ENCODE results near the gene CDK16. TPM values are rescaled to one million over a fixed set of nuclear protein-coding genes. Genes with fewer than 3 reads are reported as not detected.

The CDK16 gene
- total and polyA plus RNA-seq, 2 donors (not counting 1 experiment from before 2014, with no cell fraction given) = 68.2 to 92.9 TPM

GRCh38 chrX:47243351-47243750 is 24.9 kb downstream of the CDK16 start:
- 90% methylated on average over 2 of the region's 14 CpGs for WGBS (ENCODE audit: insufficient coverage)
- no peaks in the 10 kb centered on the region for H3K79me2 ChIP-seq (ENCODE audit: control insufficient read depth, insufficient read depth, low read length)
- Mint-ChIP-seq H3K27me3 (no peaks in the 10 kb centered on the region), H3K27ac (no peak overlapping the region), H3K4me1 (no peaks in the 10 kb centered on the region), H3K4me3 (no peak overlapping the region), H3K9me3 (ENCODE audit: insufficient read depth) (no peaks in the 10 kb centered on the region)
- H3K27ac ChIP-seq (ENCODE audit: low read length in 2 of 2) = no peak overlapping the region
- peaks cover 0 to 43% of the 10 kb centered on the region in 2 experiments for H3K36me3 ChIP-seq (replicated peaks in 1 of 2; ENCODE audit: control extremely low read depth in 1 of 2, control insufficient read depth in 1 of 2, extremely low read depth in 1 of 2, insufficient read depth in 2 of 2, low read length in 1 of 2)
- ATAC-seq (ENCODE audit: low read depth) = no peak
- no peaks in the 10 kb centered on the region for H3K9me3 ChIP-seq (ENCODE audit: control extremely low read depth in 1 of 3, control insufficient read depth in 2 of 3, insufficient read depth in 1 of 3, low read length in 2 of 3)
- no peaks in the 10 kb centered on the region for H3K27me3 ChIP-seq (replicated peaks in 1 of 4; ENCODE audit: control extremely low read depth in 1 of 4, control insufficient read depth in 3 of 4, insufficient read depth in 4 of 4, low read length in 3 of 4)
- CTCF ChIA-PET = no interaction called here
- no peak overlapping the region for H3K9ac ChIP-seq (ENCODE audit: low read length)
- no peak for TF ChIP-seq EZH2 (IDR thresholded peaks at IDR 0.05; ENCODE audit: borderline replicate concordance, insufficient read depth, low read depth, low read length, poor library complexity, severe bottlenecking)
- TF ChIP-seq, protein P1, sequence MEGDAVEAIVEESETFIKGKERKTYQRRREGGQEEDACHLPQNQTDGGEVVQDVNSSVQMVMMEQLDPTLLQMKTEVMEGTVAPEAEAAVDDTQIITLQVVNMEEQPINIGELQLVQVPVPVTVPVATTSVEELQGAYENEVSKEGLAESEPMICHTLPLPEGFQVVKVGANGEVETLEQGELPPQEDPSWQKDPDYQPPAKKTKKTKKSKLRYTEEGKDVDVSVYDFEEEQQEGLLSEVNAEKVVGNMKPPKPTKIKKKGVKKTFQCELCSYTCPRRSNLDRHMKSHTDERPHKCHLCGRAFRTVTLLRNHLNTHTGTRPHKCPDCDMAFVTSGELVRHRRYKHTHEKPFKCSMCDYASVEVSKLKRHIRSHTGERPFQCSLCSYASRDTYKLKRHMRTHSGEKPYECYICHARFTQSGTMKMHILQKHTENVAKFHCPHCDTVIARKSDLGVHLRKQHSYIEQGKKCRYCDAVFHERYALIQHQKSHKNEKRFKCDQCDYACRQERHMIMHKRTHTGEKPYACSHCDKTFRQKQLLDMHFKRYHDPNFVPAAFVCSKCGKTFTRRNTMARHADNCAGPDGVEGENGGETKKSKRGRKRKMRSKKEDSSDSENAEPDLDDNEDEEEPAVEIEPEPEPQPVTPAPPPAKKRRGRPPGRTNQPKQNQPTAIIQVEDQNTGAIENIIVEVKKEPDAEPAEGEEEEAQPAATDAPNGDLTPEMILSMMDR (IDR thresholded peaks at IDR 0.05) = no peak
- H3K4me3 ChIP-seq (ENCODE audit: control extremely low read depth in 1 of 5, extremely low read depth in 1 of 5, insufficient read depth in 1 of 5, low read depth in 2 of 5, low read length in 4 of 5) = no peak overlapping the region
- H3K4me1 ChIP-seq (ENCODE audit: control insufficient read depth in 2 of 2, insufficient read depth in 2 of 2, low read length in 2 of 2) = no peaks in the 10 kb centered on the region
- no peaks in the 10 kb centered on the region for H4K20me1 ChIP-seq (ENCODE audit: control insufficient read depth, insufficient read depth, low read length, poor library complexity, severe bottlenecking)
- H2AFZ ChIP-seq (ENCODE audit: insufficient read depth, low read depth, low read length, poor library complexity, severe bottlenecking) = no peak overlapping the region
- intact Hi-C loops (cut with micrococcal nuclease) = no loop called here
- POLR2A ChIA-PET = no interaction called here
- H3K4me2 ChIP-seq (replicated peaks; ENCODE audit: low read depth, low read length, poor library complexity, severe bottlenecking) = no peak overlapping the region
- peak; percentile 7 for DNase-seq

- Histone ChIP-seq H3K4me2 (replicated peaks; ENCODE audit: low read depth, low read length, poor library complexity, severe bottlenecking) (no peak overlapping the region), H3K4me1 (ENCODE audit: control insufficient read depth in 2 of 2, insufficient read depth in 2 of 2, low read length in 2 of 2) (no peaks in the 10 kb centered on the region), H3K4me3 (ENCODE audit: control extremely low read depth in 1 of 5, extremely low read depth in 1 of 5, insufficient read depth in 1 of 5, low read depth in 2 of 5, low read length in 4 of 5) (no peak overlapping the region), H3K9ac (ENCODE audit: low read length) (no peak overlapping the region), H4K20me1 (ENCODE audit: control insufficient read depth, insufficient read depth, low read length, poor library complexity, severe bottlenecking) (no peaks in the 10 kb centered on the region), H3K36me3 (replicated peaks in 1 of 2; ENCODE audit: control extremely low read depth in 1 of 2, control insufficient read depth in 1 of 2, extremely low read depth in 1 of 2, insufficient read depth in 2 of 2, low read length in 1 of 2) (peaks cover 0 to 38% of the 10 kb centered on the region in 2 experiments), H3K27me3 (replicated peaks in 1 of 4; ENCODE audit: control extremely low read depth in 1 of 4, control insufficient read depth in 3 of 4, insufficient read depth in 4 of 4, low read length in 3 of 4) (no peaks in the 10 kb centered on the region), H2AFZ (ENCODE audit: insufficient read depth, low read depth, low read length, poor library complexity, severe bottlenecking) (no peak overlapping the region), H3K79me2 (ENCODE audit: control insufficient read depth, insufficient read depth, low read length) (no peaks in the 10 kb centered on the region), H3K27ac (ENCODE audit: low read length in 2 of 2) (no peak overlapping the region), H3K9me3 (ENCODE audit: control extremely low read depth in 1 of 3, control insufficient read depth in 2 of 3, insufficient read depth in 1 of 3, low read length in 2 of 3) (no peaks in the 10 kb centered on the region)
- no peaks in the 10 kb centered on the region for H3K9me3 Mint-ChIP-seq (ENCODE audit: insufficient read depth)
- H3K27ac Mint-ChIP-seq = no peak overlapping the region
- no peak for TF ChIP-seq EZH2 (IDR thresholded peaks at IDR 0.05; ENCODE audit: borderline replicate concordance, insufficient read depth, low read depth, low read length, poor library complexity, severe bottlenecking)
- TF ChIP-seq, protein P1 (IDR thresholded peaks at IDR 0.05) = no peak
- intact Hi-C loops (cut with micrococcal nuclease) = no loop called here
- no CpG with 5 or more reads among the region's 16 CpGs for WGBS (ENCODE audit: insufficient coverage)
- DNase-seq = peak; percentile 2
- no peak overlapping the region for H3K4me3 Mint-ChIP-seq
- CTCF ChIA-PET = no interaction called here
- POLR2A ChIA-PET = no interaction called here
- no peak for ATAC-seq (ENCODE audit: low read depth)
- H3K27me3 Mint-ChIP-seq = no peaks in the 10 kb centered on the region
- no peaks in the 10 kb centered on the region for H3K4me1 Mint-ChIP-seq
Observed at GRCh38 chrX:47244676-47245075, 26.2 kb downstream of the CDK16 start.

Data from B cell (primary cell).